HEK293 (cell line): Measurements from ENCODE around the gene ZNF644.

Source experiments
- CTCF ChIP-seq: fragments of 450-650 bp; formaldehyde crosslinking; IDR thresholded peaks from 2 replicates; pipeline ENCODE4 v1.5.1; 2016; ENCODE audit warnings: missing biosample characterization, missing genetic modification characterization
- ZNF140 ChIP-seq: fragments of 450-650 bp; formaldehyde crosslinking; IDR thresholded peaks from 2 replicates; pipeline ENCODE4 v1.5.1; 2016; ENCODE audit warnings: missing biosample characterization, missing genetic modification characterization
- ZNF184 ChIP-seq: fragments of 450-650 bp; IDR thresholded peaks from 2 replicates; pipeline ENCODE4 v1.5.1; 2018; ENCODE audit warnings: missing biosample characterization, mild to moderate bottlenecking, missing genetic modification characterization

GRCh38 chr1:90963651-90964050, 58.2 kb downstream of the ZNF644 start:
- TF ChIP-seq ZNF184 (no peak), CTCF (tag by site-specific recombination) (no peak), ZNF140 (no peak)
